Liver (tissue), 9 donors: ENCODE results near the gene BTF3L4. TPM values are rescaled to one million over a fixed set of nuclear protein-coding genes. Genes with fewer than 3 reads are reported as not detected.

Experiments
- DNase-seq: peaks from one replicate; pipeline ENCODE4 v3.0.0-alpha.2; 2017; ENCODE audit warnings: low spot score
- H3K27ac ChIP-seq, 2 donors: one replicate each; pipeline ENCODE4 v1.7.0; 2013; ENCODE audit warnings: inconsistent platforms in 2 of 2, low read length in 2 of 2, control low read depth in 1 of 2, low read depth in 1 of 2, mild to moderate bottlenecking in 1 of 2
- H3K27me3 ChIP-seq, 4 donors: one replicate each; pipeline versions ENCODE4 v1.6.1 to v1.7.0; 2013; ENCODE audit warnings: low read length in 3 of 4, inconsistent platforms in 1 of 4, mild to moderate bottlenecking in 1 of 4, moderate library complexity in 1 of 4; ENCODE audit not compliant: control insufficient read depth in 4 of 4, insufficient read depth in 4 of 4
- H3K36me3 ChIP-seq, 4 donors: one replicate each; pipeline versions ENCODE4 v1.6.1 to v1.7.0; 2013; ENCODE audit warnings: low read length in 3 of 4, mild to moderate bottlenecking in 3 of 4, low read depth in 1 of 4, moderate library complexity in 1 of 4; ENCODE audit not compliant: control insufficient read depth in 4 of 4, insufficient read depth in 3 of 4
- H3K4me1 ChIP-seq, 4 donors: one replicate each; pipeline versions ENCODE4 v1.6.1 to v1.7.0; 2013; ENCODE audit warnings: low read length in 3 of 4, mild to moderate bottlenecking in 3 of 4, moderate library complexity in 1 of 4; ENCODE audit not compliant: control insufficient read depth in 4 of 4, insufficient read depth in 4 of 4
- H3K4me3 ChIP-seq, 3 donors: one replicate each; pipeline versions ENCODE4 v1.6.1 to v1.7.0; 2013; ENCODE audit warnings: low read length in 3 of 3, control low read depth in 1 of 3, low read depth in 1 of 3, mild to moderate bottlenecking in 1 of 3
- H3K9ac ChIP-seq, 2 donors: one replicate each; pipeline ENCODE4 v1.7.0; 2013; ENCODE audit warnings: low read length in 2 of 2, mild to moderate bottlenecking in 2 of 2, moderate library complexity in 2 of 2, control low read depth in 1 of 2, low read depth in 1 of 2
- H3K9me3 ChIP-seq, 4 donors: one replicate each; pipeline versions ENCODE4 v1.6.1 to v1.7.0; 2013; ENCODE audit warnings: low read length in 3 of 4; ENCODE audit not compliant: control insufficient read depth in 4 of 4
- ATF3 ChIP-seq: IDR thresholded peaks from 2 replicates; pipeline ENCODE4 v1.6.1; 2016; ENCODE audit warnings: antibody characterized with exemption
- CTCF ChIP-seq: fragments of 150-350 bp; IDR thresholded peaks from 2 replicates; pipeline ENCODE4 v1.5.1; 2017; ENCODE audit warnings: improper control_type of control experiment, low read depth, low read length; ENCODE audit not compliant: missing input control
- EGR1 ChIP-seq, 2 donors: IDR thresholded peaks; 2 replicates each; pipeline ENCODE4 v1.6.1; 2016 to 2018; ENCODE audit warnings: antibody characterized with exemption in 2 of 2, low read depth in 2 of 2
- FOXA1 ChIP-seq: IDR thresholded peaks from 2 replicates; pipeline ENCODE4 v1.6.1; 2016; ENCODE audit warnings: antibody characterized with exemption
- FOXA2 ChIP-seq: IDR thresholded peaks from 2 replicates; pipeline ENCODE4 v1.6.1; 2016; ENCODE audit warnings: antibody characterized with exemption
- GABPA ChIP-seq, 2 donors: IDR thresholded peaks in 1 of 2; conservative IDR thresholded peaks in 1 of 2; 2 replicates each; pipeline ENCODE4 v1.6.1; 2016; ENCODE audit warnings: antibody characterized with exemption in 2 of 2, mild to moderate bottlenecking in 1 of 2, moderate library complexity in 1 of 2
- HNF4A ChIP-seq, 2 donors: conservative IDR thresholded peaks; 2 replicates each; pipeline ENCODE4 v1.6.1; 2016; ENCODE audit warnings: antibody characterized with exemption in 2 of 2, mild to moderate bottlenecking in 2 of 2
- HNF4G ChIP-seq: IDR thresholded peaks from 2 replicates; pipeline ENCODE4 v1.6.1; 2016; ENCODE audit warnings: antibody characterized with exemption
- RAD21 ChIP-seq, 2 donors: IDR thresholded peaks; 2 replicates each; pipeline ENCODE4 v1.6.1; 2016; ENCODE audit warnings: antibody characterized with exemption in 2 of 2, mild to moderate bottlenecking in 2 of 2
- RXRA ChIP-seq, 2 donors: IDR thresholded peaks; 2 replicates each; pipeline ENCODE4 v1.6.1; 2017 to 2018; ENCODE audit warnings: antibody characterized with exemption in 2 of 2, mild to moderate bottlenecking in 1 of 2
- YY1 ChIP-seq: IDR thresholded peaks from 2 replicates; pipeline ENCODE4 v1.6.1; 2016; ENCODE audit warnings: antibody characterized with exemption, mild to moderate bottlenecking
- ZBTB33 ChIP-seq: IDR thresholded peaks from 2 replicates; pipeline ENCODE4 v1.6.1; 2016; ENCODE audit warnings: antibody characterized with exemption
- WGBS: extraction: QIAGEN DNeasy Blood & Tissue Kit; methylation state at CpG from one replicate; pipeline ENCODE4 v1.1.7; 2013; 5-methylcytosine and 5-hydroxymethylcytosine counted together
- polyA plus RNA-seq, 2 donors: library from polyadenylated mRNA; stranded (reverse) in 1 of 2; unstranded in 1 of 2; fragments of 200-250 nt in 1 of 2; fragments of >200 nt in 1 of 2; fragmentation: Nextera tagmentation in 1 of 2; extraction: Ambion mirVana in 1 of 2; gene quantifications; one replicate each; pipeline versions ENCODE4 v1.2.1 to v1.2.3, GENCODE V29; 2013 to 2015
- total RNA-seq, 2 donors: library from RNA; depleted of rRNA; stranded (reverse); fragments of >200 nt; gene quantifications; one replicate each; pipeline ENCODE4 v1.2.3, GENCODE V29; 2014
- TF ChIP-seq, protein P1 (sequence below): IDR thresholded peaks from 2 replicates; pipeline ENCODE4 v1.6.1; 2016; ENCODE audit warnings: antibody characterized with exemption
- donor health status: healthy.
- donor health status: healthy.
- donor health status: healthy.
- donor health status: healthy.
- donor health status: healthy.

The BTF3L4 gene
- total and polyA plus RNA-seq, 4 donors, result 13.4 to 33.3 (median 18.5) TPM

DNA sequence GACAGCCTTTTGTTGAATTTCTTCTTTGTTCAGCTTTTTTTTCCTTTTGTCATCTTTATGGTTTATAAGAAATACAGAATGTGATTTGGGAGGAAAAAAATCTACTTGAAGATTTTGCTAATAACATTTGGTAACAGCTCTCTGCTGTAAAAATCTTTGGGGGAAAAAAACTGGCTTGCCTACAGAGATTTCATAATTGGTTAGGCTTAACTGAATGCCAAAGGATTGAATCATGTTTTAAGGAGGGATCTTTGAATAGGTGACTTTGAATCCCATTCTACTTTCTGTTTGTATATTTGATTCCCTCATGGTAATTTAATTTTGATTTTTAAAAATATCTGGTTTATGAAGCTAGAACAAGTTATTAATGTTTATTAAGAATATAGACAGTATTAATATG, 3.2 kb downstream of the BTF3L4 start:
- no peak overlapping the region for H3K4me3 ChIP-seq
- TF ChIP-seq ZBTB33 (no peak), HNF4A (conservative IDR thresholded peaks at IDR 0.05) (no peak), ATF3 (no peak), YY1 (no peak), RXRA (IDR thresholded peaks at IDR 0.05) (no peak), RAD21 (IDR thresholded peaks at IDR 0.05) (no peak)
- TF ChIP-seq, protein P1, sequence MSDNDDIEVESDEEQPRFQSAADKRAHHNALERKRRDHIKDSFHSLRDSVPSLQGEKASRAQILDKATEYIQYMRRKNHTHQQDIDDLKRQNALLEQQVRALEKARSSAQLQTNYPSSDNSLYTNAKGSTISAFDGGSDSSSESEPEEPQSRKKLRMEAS, result no peak
- H3K9ac ChIP-seq, result no peak overlapping the region
- peaks cover 3 to 21% (median 15%) of the 10 kb centered on the region in 4 donors for H3K36me3 ChIP-seq
- no peaks in the 10 kb centered on the region for H3K9me3 ChIP-seq
- H3K27ac ChIP-seq, result no peak overlapping the region
- no peaks in the 10 kb centered on the region for H3K27me3 ChIP-seq
- peaks cover 0 to 24% (median 16%) of the 10 kb centered on the region in 4 donors for H3K4me1 ChIP-seq
- DNase-seq, result no peak

DNA sequence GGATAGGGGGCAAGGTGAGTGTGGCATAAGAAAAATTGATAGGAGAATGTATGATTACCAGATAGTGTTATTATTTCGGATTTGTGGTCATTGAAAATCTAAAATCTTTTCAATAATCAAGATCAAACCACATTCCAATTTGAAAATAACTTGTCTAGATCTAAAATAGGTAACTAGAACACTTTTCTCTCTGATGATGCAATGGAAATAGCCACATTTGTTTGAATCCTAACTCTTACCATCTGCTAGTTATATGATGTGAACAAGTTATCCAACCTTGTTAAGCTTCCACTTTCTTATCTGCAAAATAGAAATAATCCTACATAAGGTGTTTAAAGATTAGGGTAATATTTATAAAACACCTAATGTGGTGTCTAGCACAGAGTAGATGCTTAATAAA, 3.8 kb downstream of the BTF3L4 start:
- peaks cover 3 to 25% (median 18%) of the 10 kb centered on the region in 4 donors for H3K36me3 ChIP-seq
- TF ChIP-seq CTCF (no peak), RXRA (IDR thresholded peaks at IDR 0.05) (no peak), GABPA (IDR thresholded peaks at IDR 0.05 in 1 of 2, conservative IDR thresholded peaks at IDR 0.05 in 1 of 2) (no peak), FOXA1 (no peak), RAD21 (IDR thresholded peaks at IDR 0.05) (no peak), FOXA2 (no peak)
- TF ChIP-seq, protein P1, result no peak

DNA sequence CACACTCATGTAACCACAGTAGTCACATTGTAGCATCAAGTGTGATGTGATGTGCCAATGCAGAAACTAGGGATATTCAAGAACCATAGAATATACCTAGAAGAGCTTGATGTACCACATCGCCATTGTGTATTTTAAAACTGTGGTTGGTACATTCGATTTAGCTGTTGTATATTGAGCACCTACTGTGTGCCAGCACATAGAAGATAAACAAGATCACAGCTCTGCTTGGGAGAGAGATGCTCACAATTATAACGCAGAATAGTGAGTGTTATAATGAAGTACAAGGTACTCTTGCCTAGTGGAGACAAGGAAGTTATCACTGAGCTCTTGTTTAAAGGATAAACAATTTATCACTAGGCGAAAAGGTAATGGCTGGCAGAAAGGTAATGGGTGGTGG, 4.7 kb downstream of the BTF3L4 start:
- Histone ChIP-seq H3K9ac (no peak overlapping the region), H3K27me3 (no peaks in the 10 kb centered on the region), H3K9me3 (no peaks in the 10 kb centered on the region), H3K27ac (no peak overlapping the region), H3K4me1 (peaks cover 0 to 16% (median 12%) of the 10 kb centered on the region in 4 donors), H3K36me3 (peaks cover 4 to 31% (median 24%) of the 10 kb centered on the region in 4 donors), H3K4me3 (no peak overlapping the region)
- TF ChIP-seq CTCF, result no peak
- TF ChIP-seq HNF4G, result no peak
- no peak for TF ChIP-seq EGR1 (IDR thresholded peaks at IDR 0.05; ENCODE audit: low read depth in 2 of 2)
- no peak for TF ChIP-seq ZBTB33
- TF ChIP-seq RXRA (IDR thresholded peaks at IDR 0.05), result no peak
- TF ChIP-seq, protein P1, result no peak
- TF ChIP-seq YY1, result no peak
- no peak for TF ChIP-seq RAD21 (IDR thresholded peaks at IDR 0.05)
- 97% methylated on average over 4 of the region's 4 CpGs for WGBS
- DNase-seq, result no peak

More for the DNA sequence above, 3.8 kb downstream of the BTF3L4 start:
- Histone ChIP-seq H3K27ac (no peak overlapping the region), H3K9ac (no peak overlapping the region), H3K9me3 (no peaks in the 10 kb centered on the region), H3K4me3 (no peak overlapping the region), H3K4me1 (peaks cover 0 to 21% (median 14%) of the 10 kb centered on the region in 4 donors), H3K27me3 (no peaks in the 10 kb centered on the region)
- WGBS, result 99% methylated on average over 1 of the region's 1 CpG
- DNase-seq, result no peak
